ENCODE data around the gene PADI4.

Gene PADI4

GRCh38 chr1:17392199-17392740, 84.3 kb downstream of the PADI4 start:
- TF ChIP-seq TCF12 (IDR thresholded peaks at IDR 0.05; ENCODE audit: low read depth) (no peak), NFIC (IDR thresholded peaks at IDR 0.05) (no peak), FOXM1 (IDR thresholded peaks at IDR 0.05; ENCODE audit: borderline replicate concordance, low read depth) (no peak), ZBTB7A (IDR thresholded peaks at IDR 0.05; ENCODE audit: low read depth) (no peak), CREB1 (IDR thresholded peaks at IDR 0.05; ENCODE audit: low read depth) (no peak), EGR1 (IDR thresholded peaks at IDR 0.05) (no peak), CEBPB (IDR thresholded peaks at IDR 0.05) (no peak), MAX (IDR thresholded peaks at IDR 0.05) (no peak), TAF1 (IDR thresholded peaks at IDR 0.05; ENCODE audit: low read depth) (no peak), EP300 (IDR thresholded peaks at IDR 0.05; ENCODE audit: borderline replicate concordance) (no peak), REST (IDR thresholded peaks at IDR 0.05; ENCODE audit: low read depth) (no peak), TEAD4 (IDR thresholded peaks at IDR 0.05) (no peak), YY1 (IDR thresholded peaks at IDR 0.05; ENCODE audit: low read depth) (no peak)

GRCh38 chr1:17393230-17393629, 85.2 kb downstream of the PADI4 start:
- no peak for TF ChIP-seq CREB1 (IDR thresholded peaks at IDR 0.05; ENCODE audit: low read depth)
- TF ChIP-seq TEAD4 (IDR thresholded peaks at IDR 0.05): no peak

GRCh38 chr1:17397910-17398695, 90.1 kb downstream of the PADI4 start:
- no peak for TF ChIP-seq NFIC (IDR thresholded peaks at IDR 0.05)
- TF ChIP-seq TAF1 (IDR thresholded peaks at IDR 0.05; ENCODE audit: low read depth): no peak
- no peak for TF ChIP-seq MAX (IDR thresholded peaks at IDR 0.05)

GRCh38 chr1:17400725-17401341, 92.8 kb downstream of the PADI4 start:
- TF ChIP-seq RAD21 (IDR thresholded peaks at IDR 0.05; ENCODE audit: low read depth) (no peak), EGR1 (IDR thresholded peaks at IDR 0.05) (no peak), MAX (IDR thresholded peaks at IDR 0.05) (no peak), TEAD4 (IDR thresholded peaks at IDR 0.05) (no peak), NFIC (IDR thresholded peaks at IDR 0.05) (no peak), YY1 (IDR thresholded peaks at IDR 0.05; ENCODE audit: low read depth) (no peak), REST (IDR thresholded peaks at IDR 0.05; ENCODE audit: low read depth) (no peak), USF1 (IDR thresholded peaks at IDR 0.05) (no peak), TCF12 (IDR thresholded peaks at IDR 0.05; ENCODE audit: low read depth) (no peak), CREB1 (IDR thresholded peaks at IDR 0.05; ENCODE audit: low read depth) (no peak), CEBPB (IDR thresholded peaks at IDR 0.05) (no peak), TAF1 (IDR thresholded peaks at IDR 0.05; ENCODE audit: low read depth) (no peak), FOXM1 (IDR thresholded peaks at IDR 0.05; ENCODE audit: borderline replicate concordance, low read depth) (no peak)

GRCh38 chr1:17401841-17402240, 93.8 kb downstream of the PADI4 start:
- no peak for TF ChIP-seq RAD21 (IDR thresholded peaks at IDR 0.05; ENCODE audit: low read depth)
- no peak for TF ChIP-seq TEAD4 (IDR thresholded peaks at IDR 0.05)
- no peak for TF ChIP-seq USF1 (IDR thresholded peaks at IDR 0.05)
- TF ChIP-seq EP300 (IDR thresholded peaks at IDR 0.05; ENCODE audit: borderline replicate concordance): no peak
- TF ChIP-seq REST (IDR thresholded peaks at IDR 0.05; ENCODE audit: low read depth): no peak
- TF ChIP-seq TAF1 (IDR thresholded peaks at IDR 0.05; ENCODE audit: low read depth): no peak
- no peak for TF ChIP-seq CEBPB (IDR thresholded peaks at IDR 0.05)
- TF ChIP-seq CREB1 (IDR thresholded peaks at IDR 0.05; ENCODE audit: low read depth): no peak
- TF ChIP-seq MAX (IDR thresholded peaks at IDR 0.05): no peak
- TF ChIP-seq NFIC (IDR thresholded peaks at IDR 0.05): no peak
- TF ChIP-seq EGR1 (IDR thresholded peaks at IDR 0.05): no peak
- no peak for TF ChIP-seq ZBTB7A (IDR thresholded peaks at IDR 0.05; ENCODE audit: low read depth)
- TF ChIP-seq TCF12 (IDR thresholded peaks at IDR 0.05; ENCODE audit: low read depth): no peak
- TF ChIP-seq FOXM1 (IDR thresholded peaks at IDR 0.05; ENCODE audit: borderline replicate concordance, low read depth): no peak
- no peak for TF ChIP-seq YY1 (IDR thresholded peaks at IDR 0.05; ENCODE audit: low read depth)
